Pons (tissue), 1 donor: ENCODE data around the gene LRRC61.
"Not testable (repeated sequence)": the region's sequence is repeated elsewhere in the genome, so short reads cannot be mapped to it uniquely, and the experiment has no call there.

Source experiments
- DNase-seq: peaks from one replicate; pipeline ENCODE4 v3.0.0-alpha.2; 2016; ENCODE audit warnings: low spot score

The LRRC61 gene

DNA sequence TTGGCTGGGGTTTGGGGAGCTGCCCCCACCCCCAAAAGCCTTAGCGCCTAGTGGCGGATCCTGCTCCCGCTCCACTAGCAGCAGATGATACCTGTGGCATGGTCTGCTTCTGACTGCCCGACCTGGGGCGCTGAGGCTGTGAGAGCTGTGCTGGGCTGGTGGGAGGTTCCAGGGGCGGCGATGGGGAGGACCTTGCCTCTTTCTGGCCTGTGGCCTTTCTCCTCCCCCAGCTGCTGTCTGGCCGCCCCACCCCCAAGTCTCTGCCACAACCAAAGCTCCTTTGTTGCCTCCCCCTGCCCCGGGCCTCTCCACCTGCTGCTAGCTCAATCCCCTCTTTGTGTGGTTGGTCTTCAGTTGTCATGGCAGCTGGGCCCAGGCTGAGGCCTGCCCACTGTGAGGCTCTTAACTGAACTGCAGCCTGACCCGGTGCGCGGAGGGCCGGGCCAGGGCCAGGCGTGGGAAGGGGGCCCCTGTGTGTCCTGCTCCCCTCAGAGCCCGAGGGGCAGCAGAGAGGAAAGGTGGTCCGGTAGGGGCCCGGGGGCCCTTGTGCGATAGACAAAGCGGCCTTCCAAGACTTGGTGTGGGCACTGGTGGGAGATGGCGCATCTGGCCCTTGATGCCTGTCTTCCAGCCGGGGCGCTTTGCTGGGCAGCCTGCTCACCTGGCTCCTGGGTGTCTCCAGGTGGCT is 60.7 kb downstream of the LRRC61 start:
- peak; percentile 98 for DNase-seq

DNA sequence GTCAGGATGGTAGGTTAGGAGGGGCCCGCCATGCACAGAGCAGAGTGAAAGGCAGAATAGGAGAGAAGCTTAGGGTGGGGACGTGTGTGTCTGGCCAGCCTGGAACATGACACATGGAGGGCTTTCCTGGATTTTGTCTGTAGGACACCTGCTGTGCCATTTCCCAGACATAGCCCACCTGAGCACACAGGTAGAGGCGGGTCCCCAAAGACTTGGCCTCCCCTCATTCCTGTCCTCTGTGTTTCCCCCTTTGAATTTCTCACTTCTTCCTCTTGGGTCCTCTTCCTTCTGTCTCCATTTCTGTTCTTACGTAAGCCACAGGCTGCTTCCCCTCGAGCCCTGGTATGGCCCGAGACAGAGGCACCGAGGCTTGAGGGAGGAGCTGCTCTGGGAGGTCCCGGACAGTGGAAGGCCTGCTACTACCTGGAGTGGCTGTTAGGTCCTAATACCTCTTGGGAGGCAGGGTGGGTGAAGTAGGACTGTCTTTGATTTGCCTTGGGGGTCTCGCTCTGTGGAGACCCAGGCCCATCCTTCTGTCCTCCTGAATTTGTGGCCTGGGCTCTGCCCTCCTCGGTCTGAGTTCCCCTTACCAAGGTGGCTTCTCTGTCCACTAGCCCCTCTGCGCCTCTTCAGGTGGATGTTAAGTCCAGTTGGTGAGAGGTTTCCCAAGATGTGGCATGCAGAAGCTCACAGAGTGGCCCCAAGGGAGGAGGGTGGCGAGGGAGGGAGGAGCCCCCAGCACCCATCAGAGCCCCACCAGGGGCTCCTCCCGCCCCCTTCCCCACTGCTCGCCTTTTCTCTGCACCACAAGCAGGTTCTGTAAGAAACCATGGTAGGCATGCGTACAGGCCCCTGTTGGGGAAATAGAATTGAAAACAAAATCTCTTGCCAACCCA is 61.5 kb downstream of the LRRC61 start:
- DNase-seq = peak; percentile 47

DNA sequence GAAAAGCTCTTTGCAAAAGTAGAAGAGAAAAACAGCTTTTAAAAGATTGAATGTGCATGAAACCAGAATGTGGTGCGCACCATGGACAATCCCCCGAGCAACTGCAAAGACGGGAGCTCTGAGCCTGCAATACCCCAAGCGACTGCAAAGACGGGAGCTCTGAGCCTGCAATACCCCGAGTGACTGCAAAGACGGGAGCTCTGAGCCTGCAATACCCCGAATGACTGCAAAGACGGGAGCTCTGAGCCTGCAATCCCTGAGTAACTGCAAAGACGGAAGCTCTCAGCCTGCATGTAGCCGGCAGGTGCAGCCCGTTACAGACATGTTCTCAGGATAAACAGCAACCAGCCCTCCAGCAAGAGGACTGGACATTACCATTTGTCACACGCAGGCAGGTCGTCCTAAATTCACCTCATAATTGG is 62.2 kb downstream of the LRRC61 start:
- no peak for DNase-seq

DNA sequence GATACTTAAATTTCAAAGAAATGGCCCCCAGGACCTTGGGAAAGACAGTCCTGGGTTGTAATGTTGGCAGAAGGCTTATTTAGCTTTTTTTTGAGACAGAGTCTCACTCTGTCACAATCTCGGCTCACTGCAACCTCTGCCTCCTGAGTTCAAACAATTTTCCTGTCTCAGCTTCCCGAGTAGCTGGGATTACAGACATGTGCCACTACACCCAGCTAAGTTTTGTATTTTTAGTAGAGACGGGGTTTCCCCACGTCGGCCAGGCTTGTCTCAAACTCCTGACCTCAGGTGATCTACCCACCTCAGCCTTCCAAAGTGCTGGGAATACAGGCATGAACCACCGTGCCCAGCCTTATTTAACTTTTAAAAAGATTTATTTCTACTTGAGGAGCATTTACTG is 62.7 kb downstream of the LRRC61 start:
- not testable (repeated sequence) for DNase-seq
